Measurements from ENCODE around the gene SLC29A1. TPM values are rescaled to one million over a fixed set of nuclear protein-coding genes. Genes with fewer than 3 reads are reported as not detected.

The SLC29A1 gene
- total RNA-seq, 1 experiment from 2014 or later, result 54.7 TPM

GRCh38 chr6:44269921-44270525 is 46.6 kb downstream of the SLC29A1 start, which contains the start of gene TMEM151B:
Gene TMEM151B, plus strand, starts transcription at chr6:44270450. Its CDS starts 293 bp downstream, at chr6:44270743.
- BruUV-seq (replicated peaks), result no TSS peak
- no peaks in the 10 kb centered on the region for H4K20me1 ChIP-seq (ENCODE audit: low read length)
- H2AFZ ChIP-seq (ENCODE audit: low read length), result no peak within 1 kb of the TSS
- H3K27ac ChIP-seq (ENCODE audit: low read length), result no peak within 1 kb of the TSS
- no peak for DNase-seq
- no peaks in the 10 kb centered on the region for H3K79me2 ChIP-seq (ENCODE audit: low read length)
- CTCF ChIA-PET, result no interaction called here
- no peak within 1 kb of the TSS for H3K4me2 ChIP-seq (ENCODE audit: low read length)
- peaks cover 33% of the 10 kb centered on the region for H3K27me3 ChIP-seq (ENCODE audit: low read length)
- H3K36me3 ChIP-seq (ENCODE audit: low read depth, low read length), result no peaks in the 10 kb centered on the region
- H3K4me3 ChIP-seq (ENCODE audit: low read length), result no peak within 1 kb of the TSS
- H3K9me2 ChIP-seq (replicated peaks; ENCODE audit: low read length), result no peaks in the 10 kb centered on the region
- no peaks in the 10 kb centered on the region for H3F3A ChIP-seq (ENCODE audit: low read length, unreplicated experiment)
- no peak within 1 kb of the TSS for H3K9ac ChIP-seq (ENCODE audit: low read length)
- intact Hi-C loops (cut with micrococcal nuclease), result loop anchor here (5.0 kb wide), 1 partner anchor 32 kb away; no protein-coding TSS in a partner anchor
- no peaks in the 10 kb centered on the region for H3K4me1 ChIP-seq (ENCODE audit: insufficient read depth, low read length)
- POLR2A ChIA-PET (ENCODE audit: unreplicated experiment), result no interaction called here
- TF ChIP-seq EZH2 (IDR thresholded peaks at IDR 0.05; ENCODE audit: low read length, unreplicated experiment), result no peak
- no peak for TF ChIP-seq CTCF (conservative IDR thresholded peaks at IDR 0.05; ENCODE audit: low read depth, low read length)
- H3K9me3 ChIP-seq (ENCODE audit: low read length), result no peaks in the 10 kb centered on the region
- ATAC-seq, result no peak

- H3K9me3 ChIP-seq (ENCODE audit: low read length), result no peaks in the 10 kb centered on the region
- POLR2A ChIA-PET (ENCODE audit: unreplicated experiment), result interaction anchor here (0.6 kb wide), 1 partner anchor 67 kb away, joined by 5 read pairs; no protein-coding TSS in a partner anchor
- H3K27ac ChIP-seq (ENCODE audit: low read length), result no peak overlapping the region
These were observed 47.4 kb downstream of the SLC29A1 start for GRCh38 chr6:44270526-44271405.

More at GRCh38 chr6:44270526-44271405, 47.4 kb downstream of the SLC29A1 start:
- Histone ChIP-seq H2AFZ (ENCODE audit: low read length) (no peak overlapping the region), H3F3A (ENCODE audit: low read length, unreplicated experiment) (no peaks in the 10 kb centered on the region), H3K4me3 (ENCODE audit: low read length) (no peak overlapping the region), H4K20me1 (ENCODE audit: low read length) (no peaks in the 10 kb centered on the region), H3K4me2 (ENCODE audit: low read length) (no peak overlapping the region), H3K9me2 (replicated peaks; ENCODE audit: low read length) (no peaks in the 10 kb centered on the region), H3K4me1 (ENCODE audit: insufficient read depth, low read length) (no peaks in the 10 kb centered on the region), H3K36me3 (ENCODE audit: low read depth, low read length) (no peaks in the 10 kb centered on the region), H3K9ac (ENCODE audit: low read length) (no peak overlapping the region), H3K79me2 (ENCODE audit: low read length) (no peaks in the 10 kb centered on the region), H3K27me3 (ENCODE audit: low read length) (peaks cover 33% of the 10 kb centered on the region)
- intact Hi-C loops (cut with micrococcal nuclease), result no loop called here
- DNase-seq (no peak), ATAC-seq (no peak)
- no TSS peak for BruUV-seq (replicated peaks)
- TF ChIP-seq EZH2phosphoT487 (IDR thresholded peaks at IDR 0.05; ENCODE audit: borderline replicate concordance, low read length) (no peak), EZH2 (IDR thresholded peaks at IDR 0.05; ENCODE audit: low read length, unreplicated experiment) (no peak), CTCF (conservative IDR thresholded peaks at IDR 0.05; ENCODE audit: low read depth, low read length) (no peak)
- CTCF ChIA-PET, result no interaction called here
